ENCODE data around the gene TBC1D14.

Gene TBC1D14

GRCh38 chr4:6924361-6924779 lies 14.7 kb downstream of the TBC1D14 start (continued):
- no peak for TF ChIP-seq CSRNP3 (CRISPR knock-in tag; IDR thresholded peaks at IDR 0.05)
- no peak for TF ChIP-seq ZFP30 (CRISPR knock-in tag; IDR thresholded peaks at IDR 0.05)

- TF ChIP-seq BACH2 (CRISPR knock-in tag; IDR thresholded peaks at IDR 0.05; ENCODE audit: borderline replicate concordance) (no peak), TSHZ2 (CRISPR knock-in tag; IDR thresholded peaks at IDR 0.05) (no peak), ZC3H10 (CRISPR knock-in tag; IDR thresholded peaks at IDR 0.05) (no peak), ZFP3 (CRISPR knock-in tag; IDR thresholded peaks at IDR 0.05) (no peak)
- ATAC-seq, result no peak
Measured at GRCh38 chr4:6925357-6925836, 15.8 kb downstream of the TBC1D14 start.

GRCh38 chr4:6926081-6926480 lies 16.5 kb downstream of the TBC1D14 start:
- no peak for ATAC-seq
- TF ChIP-seq TSHZ2 (CRISPR knock-in tag; IDR thresholded peaks at IDR 0.05) (no peak), ZNF8 (CRISPR knock-in tag; IDR thresholded peaks at IDR 0.05) (no peak), TCF4 (CRISPR knock-in tag; IDR thresholded peaks at IDR 0.05; ENCODE audit: borderline replicate concordance) (no peak), RARB (CRISPR knock-in tag; IDR thresholded peaks at IDR 0.05) (no peak), SNAI2 (CRISPR knock-in tag; IDR thresholded peaks at IDR 0.05) (no peak), ARNTL (CRISPR knock-in tag; IDR thresholded peaks at IDR 0.05; ENCODE audit: borderline replicate concordance, low read depth) (no peak), ZFP3 (CRISPR knock-in tag; IDR thresholded peaks at IDR 0.05) (no peak), ISL1 (CRISPR knock-in tag; IDR thresholded peaks at IDR 0.05) (no peak), GLIS3 (CRISPR knock-in tag; IDR thresholded peaks at IDR 0.05) (no peak), TOX (CRISPR knock-in tag; IDR thresholded peaks at IDR 0.05; ENCODE audit: borderline replicate concordance) (no peak), PPARA (CRISPR knock-in tag; IDR thresholded peaks at IDR 0.05; ENCODE audit: borderline replicate concordance) (no peak)
- TF ChIP-seq, protein P1, sequence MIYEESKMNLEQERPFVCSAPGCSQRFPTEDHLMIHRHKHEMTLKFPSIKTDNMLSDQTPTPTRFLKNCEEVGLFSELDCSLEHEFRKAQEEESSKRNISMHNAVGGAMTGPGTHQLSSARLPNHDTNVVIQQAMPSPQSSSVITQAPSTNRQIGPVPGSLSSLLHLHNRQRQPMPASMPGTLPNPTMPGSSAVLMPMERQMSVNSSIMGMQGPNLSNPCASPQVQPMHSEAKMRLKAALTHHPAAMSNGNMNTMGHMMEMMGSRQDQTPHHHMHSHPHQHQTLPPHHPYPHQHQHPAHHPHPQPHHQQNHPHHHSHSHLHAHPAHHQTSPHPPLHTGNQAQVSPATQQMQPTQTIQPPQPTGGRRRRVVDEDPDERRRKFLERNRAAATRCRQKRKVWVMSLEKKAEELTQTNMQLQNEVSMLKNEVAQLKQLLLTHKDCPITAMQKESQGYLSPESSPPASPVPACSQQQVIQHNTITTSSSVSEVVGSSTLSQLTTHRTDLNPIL (CRISPR knock-in tag; IDR thresholded peaks at IDR 0.05; ENCODE audit: low read depth), result no peak

DNA sequence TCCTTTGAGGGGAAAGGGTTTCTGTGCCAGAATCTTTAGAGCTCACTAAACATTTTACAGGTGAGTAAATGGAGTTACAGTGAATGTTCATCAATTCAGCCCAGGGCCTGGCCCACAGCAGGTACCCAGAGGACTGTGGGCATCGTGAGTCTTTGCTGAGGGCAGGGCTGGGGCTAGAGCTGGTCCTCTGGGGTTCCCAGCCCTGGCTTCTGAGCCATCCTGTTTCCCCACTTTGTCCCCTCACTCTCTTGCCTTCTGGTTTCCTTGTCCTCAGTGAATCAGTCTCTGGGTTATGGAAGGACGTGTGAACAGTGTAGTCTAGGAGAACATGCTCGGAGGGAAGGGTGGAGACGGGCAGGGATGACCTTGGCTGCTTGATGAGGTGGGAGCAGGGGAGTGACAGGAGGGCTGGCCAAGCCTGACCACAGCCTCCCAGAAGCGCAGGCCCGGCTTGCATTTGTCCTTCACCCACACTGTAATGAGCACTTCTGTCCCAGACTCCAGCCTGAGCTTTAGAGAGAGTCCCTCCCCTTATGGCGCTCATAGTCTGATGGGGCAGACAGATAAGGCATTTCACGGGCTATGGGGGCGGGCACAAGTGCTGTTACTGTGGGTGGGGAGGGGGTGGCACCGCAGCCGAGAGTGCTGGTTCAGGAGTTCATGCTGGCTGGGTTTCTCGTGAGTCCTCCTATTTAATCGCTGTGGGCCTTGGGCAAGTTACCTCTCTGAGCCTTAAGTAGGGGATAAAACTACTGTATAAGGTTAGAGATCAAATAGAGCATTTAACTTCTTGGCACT lies 17.3 kb downstream of the TBC1D14 start:
- peak; percentile 91 for ATAC-seq
- TF ChIP-seq ZFP3 (CRISPR knock-in tag; IDR thresholded peaks at IDR 0.05) (peak; percentile 85), TOX (CRISPR knock-in tag; IDR thresholded peaks at IDR 0.05; ENCODE audit: borderline replicate concordance) (no peak), ZFP30 (CRISPR knock-in tag; IDR thresholded peaks at IDR 0.05) (no peak)

DNA sequence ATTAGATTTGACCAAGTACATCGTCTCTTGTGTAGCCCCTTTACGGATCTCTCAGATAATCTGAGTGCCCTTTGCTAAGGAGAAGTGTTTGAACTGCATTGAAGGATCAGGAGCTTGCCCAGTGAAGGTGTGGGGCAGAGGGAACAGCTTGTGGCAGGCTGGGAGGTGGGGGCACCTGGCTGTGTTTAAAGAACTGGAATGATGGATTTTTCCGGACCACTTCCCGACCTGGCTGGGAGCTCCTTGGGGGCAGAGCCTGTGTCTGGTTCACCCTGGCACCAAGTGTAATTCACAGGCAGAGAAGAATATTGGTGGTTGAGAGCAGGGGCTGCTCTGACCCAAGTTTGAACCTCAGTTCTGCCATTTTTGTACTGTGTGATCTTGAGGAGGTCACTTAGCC lies 18.5 kb downstream of the TBC1D14 start:
- ATAC-seq, result no peak
- TF ChIP-seq TOX (CRISPR knock-in tag; IDR thresholded peaks at IDR 0.05; ENCODE audit: borderline replicate concordance) (no peak), CSRNP3 (CRISPR knock-in tag; IDR thresholded peaks at IDR 0.05) (no peak), BACH2 (CRISPR knock-in tag; IDR thresholded peaks at IDR 0.05; ENCODE audit: borderline replicate concordance) (no peak), ESRRG (CRISPR knock-in tag; IDR thresholded peaks at IDR 0.05) (no peak), ZNF565 (CRISPR knock-in tag; conservative IDR thresholded peaks at IDR 0.05; ENCODE audit: low read depth) (no peak), OSR1 (CRISPR knock-in tag; IDR thresholded peaks at IDR 0.05) (no peak), ARNTL (CRISPR knock-in tag; IDR thresholded peaks at IDR 0.05; ENCODE audit: borderline replicate concordance, low read depth) (no peak), RARB (CRISPR knock-in tag; IDR thresholded peaks at IDR 0.05) (no peak), ISL1 (CRISPR knock-in tag; IDR thresholded peaks at IDR 0.05) (no peak), ZFP30 (CRISPR knock-in tag; IDR thresholded peaks at IDR 0.05) (no peak), POU6F1 (CRISPR knock-in tag; IDR thresholded peaks at IDR 0.05; ENCODE audit: borderline replicate concordance, low read depth) (no peak), ZNF8 (CRISPR knock-in tag; IDR thresholded peaks at IDR 0.05) (no peak), ZNF70 (CRISPR knock-in tag; IDR thresholded peaks at IDR 0.05) (no peak), ZC3H10 (CRISPR knock-in tag; IDR thresholded peaks at IDR 0.05) (no peak)
